ENCODE results near the gene ZNF683. TPM values are rescaled to one million over a fixed set of nuclear protein-coding genes. Genes with fewer than 3 reads are reported as not detected.

The ZNF683 gene
- total and polyA plus RNA-seq, 2 of the 4 experiments (the other 2 are of a cell fraction): not detected

DNA sequence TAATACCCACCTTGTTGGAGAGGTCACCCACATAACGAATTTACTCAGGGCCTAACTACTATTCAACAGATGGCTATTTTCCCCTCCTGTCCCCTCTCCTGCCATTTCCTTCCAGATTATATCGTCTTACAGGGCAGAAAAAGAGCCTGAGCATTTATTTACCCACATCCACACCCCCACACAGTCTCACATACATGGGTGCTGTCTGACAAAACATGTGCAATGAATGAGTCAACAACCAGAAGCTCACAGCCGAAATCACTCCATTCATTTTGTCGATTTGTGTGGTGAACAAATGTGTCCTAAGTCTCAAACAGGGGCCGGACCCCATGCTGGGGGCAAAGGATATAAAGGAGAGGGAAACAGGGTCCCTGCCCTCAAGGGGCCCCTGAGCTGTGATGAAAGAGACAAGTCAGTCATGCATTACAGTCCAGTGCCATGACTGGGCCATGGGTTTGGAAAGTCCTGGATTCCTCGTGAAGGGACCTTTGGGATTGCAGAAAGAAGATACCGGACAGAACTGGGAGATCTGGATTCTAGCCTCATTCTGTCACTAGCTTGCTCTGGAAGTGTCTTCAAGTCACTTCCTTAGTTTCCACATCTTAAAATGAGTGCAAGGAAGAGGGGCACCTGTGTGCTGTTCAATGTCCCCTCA, 16.4 kb upstream of the ZNF683 start:
- H3K56ac ChIP-seq (ENCODE audit: extremely low read depth, insufficient read depth, low read length): no peak overlapping the region
- ChIA-PET CTCF (no interaction called here), POLR2A (ENCODE audit: unreplicated experiment) (no interaction called here)
- H2BK120ac ChIP-seq (ENCODE audit: low read depth, low read length): no peak overlapping the region
- H2BK5ac ChIP-seq (ENCODE audit: low read depth, low read length, poor library complexity, severe bottlenecking): no peak overlapping the region
- no peak overlapping the region for H3K4me3 ChIP-seq (ENCODE audit: insufficient read depth, low read depth, low read length)
- no TSS peak for BruUV-seq (replicated peaks)
- H2AFZ ChIP-seq (replicated peaks; ENCODE audit: low read length, poor library complexity): no peak overlapping the region
- WGBS, 2 experiments (ENCODE audit: extremely low coverage in 2 of 2, insufficient read length in 1 of 2): no CpG with 5 or more reads among the region's 7 CpGs
- H3K9me3 ChIP-seq (ENCODE audit: control insufficient read depth, insufficient read depth, low read length): no peaks in the 10 kb centered on the region
- no peak overlapping the region for H3K27ac ChIP-seq (ENCODE audit: insufficient read depth, low read length)
- H2BK15ac ChIP-seq (ENCODE audit: low read depth, low read length): no peak overlapping the region
- H4K20me1 ChIP-seq (ENCODE audit: insufficient read depth, low read length): no peaks in the 10 kb centered on the region
- no peak for ATAC-seq (ENCODE audit: low read depth)
- H3K18ac ChIP-seq (ENCODE audit: low read depth, low read length): no peak overlapping the region
- peaks cover 2% of the 10 kb centered on the region for H3K4me1 ChIP-seq (ENCODE audit: control insufficient read depth, insufficient read depth, low read length)
- H4K91ac ChIP-seq (ENCODE audit: insufficient read depth, low read depth, low read length): no peak overlapping the region
- H2AK9ac ChIP-seq (replicated peaks; ENCODE audit: low read depth, low read length, poor library complexity): peak overlapping the region; percentile 60
- H3K23ac ChIP-seq (ENCODE audit: low read depth, low read length): no peak overlapping the region
- H4K8ac ChIP-seq (ENCODE audit: low read depth in 2 of 2, low read length in 2 of 2): no peak overlapping the region
- dilution Hi-C loops (cut with HindIII; ENCODE audit: low sequenced_read_pairs, unreplicated experiment): no loop called here
- no peak overlapping the region for H3K4me2 ChIP-seq (ENCODE audit: low read depth, low read length)
- H4K5ac ChIP-seq (ENCODE audit: low read depth, low read length): no peak overlapping the region
- in situ Hi-C loops (cut with MboI; ENCODE audit: low sequenced_read_pairs): no loop called here
- intact Hi-C loops (cut with micrococcal nuclease): no loop called here
- peaks cover 2% of the 10 kb centered on the region; the same call in 1 of the 2 replicates for H3K27me3 ChIP-seq (ENCODE audit: control insufficient read depth, insufficient read depth, low read length)
- H3K79me1 ChIP-seq (ENCODE audit: low read depth in 1 of 2, low read length in 2 of 2): no peaks in the 10 kb centered on the region
- no peak overlapping the region for H2BK20ac ChIP-seq (ENCODE audit: low read depth, low read length)
- no peak overlapping the region for H3K4ac ChIP-seq (ENCODE audit: low read depth, low read length)
- TF ChIP-seq CEBPB (IDR thresholded peaks at IDR 0.05; ENCODE audit: low read depth, low read length) (no peak), CHD1 (IDR thresholded peaks at IDR 0.05; ENCODE audit: low read depth, low read length) (no peak)
- no peak overlapping the region for H3K9ac ChIP-seq (ENCODE audit: low read depth, low read length)
- no peak overlapping the region for H3K14ac ChIP-seq (replicated peaks; ENCODE audit: low read depth, low read length)
- H3K36me3 ChIP-seq (ENCODE audit: control insufficient read depth, insufficient read depth, low read length): no peaks in the 10 kb centered on the region
- no peaks in the 10 kb centered on the region for H3K9me1 ChIP-seq (ENCODE audit: insufficient read depth, low read length)
- no peak overlapping the region; the same call in 1 of the 2 replicates for H2AK5ac ChIP-seq (ENCODE audit: low read depth, low read length)
- peak; percentile 41 for DNase-seq
